NCI-H1105 treated with DMSO at 0.1 percent for 48 hours (cell line): ENCODE data around the gene MUC5B.
"Not testable (repeated sequence)": the region's sequence is repeated elsewhere in the genome, so short reads cannot be mapped to it uniquely, and the experiment has no call there.

Experiments
- DNase-seq: peaks from one replicate; lab custom pipeline; 2025; lab: John Stamatoyannopoulos, UW

The MUC5B gene

DNA sequence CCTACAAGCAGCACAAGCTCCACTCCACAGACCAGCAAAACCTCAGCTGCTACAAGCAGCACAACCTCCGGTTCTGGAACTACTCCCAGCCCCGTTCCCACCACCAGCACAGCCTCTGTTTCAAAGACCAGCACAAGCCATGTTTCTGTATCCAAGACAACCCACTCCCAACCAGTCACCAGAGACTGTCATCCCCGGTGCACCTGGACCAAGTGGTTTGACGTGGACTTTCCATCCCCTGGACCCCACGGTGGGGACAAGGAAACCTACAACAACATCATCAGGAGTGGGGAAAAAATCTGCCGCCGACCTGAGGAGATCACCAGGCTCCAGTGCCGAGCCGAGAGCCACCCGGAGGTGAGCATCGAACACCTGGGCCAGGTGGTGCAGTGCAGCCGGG is 33.0 kb upstream of the MUC5B start:
- not testable (repeated sequence) for DNase-seq

DNA sequence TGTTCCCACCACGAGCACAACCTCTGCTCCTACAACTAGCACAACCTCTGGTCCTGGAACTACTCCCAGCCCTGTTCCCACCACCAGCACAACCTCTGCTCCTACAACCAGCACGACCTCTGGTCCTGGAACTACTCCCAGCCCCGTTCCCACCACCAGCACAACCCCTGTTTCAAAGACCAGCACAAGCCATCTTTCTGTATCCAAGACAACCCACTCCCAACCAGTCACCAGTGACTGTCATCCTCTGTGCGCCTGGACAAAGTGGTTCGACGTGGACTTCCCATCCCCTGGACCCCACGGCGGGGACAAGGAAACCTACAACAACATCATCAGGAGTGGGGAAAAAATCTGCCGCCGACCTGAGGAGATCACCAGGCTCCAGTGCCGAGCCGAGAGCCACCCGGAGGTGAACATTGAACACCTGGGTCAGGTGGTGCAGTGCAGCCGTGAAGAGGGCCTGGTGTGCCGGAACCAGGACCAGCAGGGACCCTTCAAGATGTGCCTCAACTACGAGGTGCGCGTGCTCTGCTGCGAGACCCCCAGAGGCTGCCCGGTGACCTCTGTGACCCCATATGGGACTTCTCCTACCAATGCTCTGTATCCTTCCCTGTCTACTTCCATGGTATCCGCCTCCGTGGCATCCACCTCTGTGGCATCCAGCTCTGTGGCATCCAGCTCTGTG is 30.9 kb upstream of the MUC5B start:
- DNase-seq = not testable (repeated sequence)

DNA sequence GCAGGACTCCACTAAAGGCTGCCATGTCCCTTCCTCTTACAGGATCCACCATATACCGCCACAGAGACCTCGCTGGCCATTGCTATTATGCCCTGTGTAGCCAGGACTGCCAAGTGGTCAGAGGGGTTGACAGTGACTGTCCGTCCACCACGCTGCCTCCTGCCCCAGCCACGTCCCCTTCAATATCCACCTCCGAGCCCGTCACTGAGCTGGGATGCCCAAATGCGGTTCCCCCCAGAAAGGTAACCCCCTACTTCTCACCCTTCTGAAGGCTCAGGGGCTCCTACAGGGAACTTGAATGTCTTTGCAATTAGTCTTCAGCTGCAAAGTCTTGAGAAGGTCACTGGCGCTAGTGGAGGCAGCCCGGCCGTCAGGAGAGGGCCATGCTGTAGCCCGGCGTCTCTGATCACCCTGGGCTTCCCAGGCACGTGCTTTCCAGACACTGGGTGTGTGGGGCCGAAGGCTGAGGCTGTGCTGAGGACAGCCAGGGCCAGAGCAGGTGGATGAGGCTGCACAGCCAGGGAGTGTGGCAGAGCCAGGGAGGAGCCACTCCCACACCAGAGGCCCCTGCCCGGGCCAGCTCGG is 30.0 kb upstream of the MUC5B start:
- no peak for DNase-seq

DNA sequence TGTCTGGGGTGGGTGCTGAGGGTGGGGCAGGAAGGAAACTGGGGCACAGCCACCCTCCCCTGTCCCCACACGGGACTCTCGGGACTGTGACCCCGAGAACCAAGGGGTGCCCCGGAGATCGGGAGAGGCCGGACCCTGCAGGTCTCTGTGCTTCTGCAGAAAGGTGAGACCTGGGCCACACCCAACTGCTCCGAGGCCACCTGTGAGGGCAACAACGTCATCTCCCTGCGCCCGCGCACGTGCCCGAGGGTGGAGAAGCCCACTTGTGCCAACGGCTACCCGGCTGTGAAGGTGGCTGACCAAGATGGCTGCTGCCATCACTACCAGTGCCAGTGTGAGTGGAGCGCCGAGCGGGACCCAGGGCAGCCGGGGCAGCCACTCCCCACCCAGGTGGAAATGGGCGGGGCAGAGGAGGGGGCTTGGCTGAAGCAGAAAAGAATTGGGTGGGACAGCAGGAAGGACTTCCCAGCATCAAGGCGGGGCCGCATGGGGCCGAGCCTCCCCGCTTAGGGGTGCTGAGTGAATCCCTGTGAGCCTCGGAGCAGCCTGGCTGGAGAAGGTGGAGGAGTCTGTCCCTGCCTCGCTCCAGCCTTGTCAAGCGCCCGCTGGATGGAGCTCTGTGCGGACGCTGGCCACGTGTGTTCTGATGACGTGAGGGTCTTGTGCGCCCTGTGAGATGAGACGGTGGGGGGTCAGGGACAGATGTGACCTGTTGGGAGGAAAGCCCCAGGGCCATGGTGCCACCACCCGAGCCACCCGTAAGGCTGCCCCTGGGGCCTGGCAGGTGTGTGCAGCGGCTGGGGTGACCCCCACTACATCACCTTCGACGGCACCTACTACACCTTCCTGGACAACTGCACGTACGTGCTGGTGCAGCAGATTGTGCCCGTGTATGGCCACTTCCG is 29.3 kb upstream of the MUC5B start:
- DNase-seq = no peak

DNA sequence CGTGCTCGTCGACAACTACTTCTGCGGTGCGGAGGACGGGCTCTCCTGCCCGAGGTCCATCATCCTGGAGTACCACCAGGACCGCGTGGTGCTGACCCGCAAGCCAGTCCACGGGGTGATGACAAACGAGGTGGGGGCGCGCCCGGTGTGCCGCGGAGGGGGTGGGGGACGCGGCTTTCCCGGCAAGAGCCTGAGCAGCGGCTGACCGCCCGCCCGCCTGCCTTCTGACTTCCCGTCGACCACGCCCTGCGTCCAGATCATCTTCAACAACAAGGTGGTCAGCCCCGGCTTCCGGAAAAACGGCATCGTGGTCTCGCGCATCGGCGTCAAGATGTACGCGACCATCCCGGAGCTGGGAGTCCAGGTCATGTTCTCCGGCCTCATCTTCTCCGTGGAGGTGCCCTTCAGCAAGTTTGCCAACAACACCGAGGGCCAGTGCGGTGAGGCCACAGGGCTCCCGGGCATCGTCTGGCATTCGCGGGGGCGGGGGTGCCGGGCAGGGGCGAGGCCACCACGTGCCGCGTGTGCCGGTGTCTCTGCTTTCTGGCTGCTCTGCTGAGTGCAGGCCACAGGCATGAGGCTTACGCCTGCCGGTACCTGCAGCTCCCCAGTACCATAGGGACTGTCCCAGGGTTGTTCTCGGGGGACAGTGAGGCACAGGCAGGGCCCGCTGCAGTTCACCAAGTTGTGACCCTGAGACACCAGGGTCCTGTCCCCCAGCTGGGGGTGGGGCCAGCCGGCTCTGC is 28.5 kb upstream of the MUC5B start:
- no peak for DNase-seq

DNA sequence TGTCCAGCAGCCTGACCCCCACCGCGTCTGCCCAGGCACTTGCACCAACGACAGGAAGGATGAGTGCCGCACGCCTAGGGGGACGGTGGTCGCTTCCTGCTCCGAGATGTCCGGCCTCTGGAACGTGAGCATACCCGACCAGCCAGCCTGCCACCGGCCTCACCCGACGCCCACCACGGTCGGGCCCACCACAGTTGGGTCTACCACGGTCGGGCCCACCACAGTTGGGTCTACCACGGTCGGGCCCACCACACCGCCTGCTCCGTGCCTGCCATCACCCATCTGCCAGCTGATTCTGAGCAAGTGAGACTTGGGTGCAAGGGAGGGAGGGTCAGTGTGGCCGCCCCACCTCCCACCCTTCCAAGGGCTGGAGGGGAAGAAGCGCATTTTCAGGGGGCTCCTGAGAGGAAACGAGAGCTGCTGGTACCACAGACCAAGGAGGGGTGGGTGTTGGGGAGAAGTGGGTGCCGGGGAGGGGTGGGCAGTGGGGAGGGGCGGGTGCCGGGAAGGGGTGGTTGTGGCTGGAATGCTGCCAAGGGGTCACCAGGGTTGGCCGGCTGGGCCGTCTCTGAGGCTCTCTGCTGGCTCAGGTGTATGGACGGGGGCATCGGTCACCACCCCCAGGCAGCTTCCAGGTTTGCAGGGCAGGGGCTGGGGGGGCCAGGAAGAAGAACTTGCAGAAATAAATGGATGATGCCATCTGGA is 27.7 kb upstream of the MUC5B start:
- DNase-seq = no peak

DNA sequence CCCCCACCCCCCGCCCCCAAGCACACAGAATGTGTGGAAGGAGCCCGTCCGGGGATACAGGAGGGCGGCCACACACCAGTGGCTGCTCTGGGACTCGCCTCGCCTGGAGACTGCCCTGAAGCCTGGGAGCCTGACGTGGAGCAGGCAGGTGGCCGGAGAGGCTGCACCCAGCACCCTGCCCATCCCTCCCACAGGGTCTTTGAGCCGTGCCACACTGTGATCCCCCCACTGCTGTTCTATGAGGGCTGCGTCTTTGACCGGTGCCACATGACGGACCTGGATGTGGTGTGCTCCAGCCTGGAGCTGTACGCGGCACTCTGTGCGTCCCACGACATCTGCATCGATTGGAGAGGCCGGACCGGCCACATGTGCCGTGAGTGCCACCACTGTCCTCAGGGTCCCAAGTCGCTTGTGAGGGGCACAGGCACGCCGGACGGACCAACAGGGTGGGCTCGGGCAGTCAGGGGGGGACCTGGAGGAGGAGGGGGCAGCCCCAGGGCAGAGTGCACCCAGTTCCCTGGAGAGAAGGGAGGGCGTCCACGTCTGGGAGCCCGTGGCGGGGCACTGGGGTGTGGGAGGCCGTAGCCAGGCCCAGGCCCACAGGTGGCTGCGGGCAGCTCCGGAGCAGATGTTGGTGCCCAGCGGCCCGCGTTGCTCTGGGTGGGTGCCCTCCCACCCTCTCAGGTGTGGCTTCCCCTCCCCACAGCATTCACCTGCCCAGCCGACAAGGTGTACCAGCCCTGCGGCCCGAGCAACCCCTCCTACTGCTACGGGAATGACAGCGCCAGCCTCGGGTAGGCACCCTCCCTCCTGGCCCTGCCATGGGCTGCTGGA is 27.0 kb upstream of the MUC5B start:
- DNase-seq = no peak

DNA sequence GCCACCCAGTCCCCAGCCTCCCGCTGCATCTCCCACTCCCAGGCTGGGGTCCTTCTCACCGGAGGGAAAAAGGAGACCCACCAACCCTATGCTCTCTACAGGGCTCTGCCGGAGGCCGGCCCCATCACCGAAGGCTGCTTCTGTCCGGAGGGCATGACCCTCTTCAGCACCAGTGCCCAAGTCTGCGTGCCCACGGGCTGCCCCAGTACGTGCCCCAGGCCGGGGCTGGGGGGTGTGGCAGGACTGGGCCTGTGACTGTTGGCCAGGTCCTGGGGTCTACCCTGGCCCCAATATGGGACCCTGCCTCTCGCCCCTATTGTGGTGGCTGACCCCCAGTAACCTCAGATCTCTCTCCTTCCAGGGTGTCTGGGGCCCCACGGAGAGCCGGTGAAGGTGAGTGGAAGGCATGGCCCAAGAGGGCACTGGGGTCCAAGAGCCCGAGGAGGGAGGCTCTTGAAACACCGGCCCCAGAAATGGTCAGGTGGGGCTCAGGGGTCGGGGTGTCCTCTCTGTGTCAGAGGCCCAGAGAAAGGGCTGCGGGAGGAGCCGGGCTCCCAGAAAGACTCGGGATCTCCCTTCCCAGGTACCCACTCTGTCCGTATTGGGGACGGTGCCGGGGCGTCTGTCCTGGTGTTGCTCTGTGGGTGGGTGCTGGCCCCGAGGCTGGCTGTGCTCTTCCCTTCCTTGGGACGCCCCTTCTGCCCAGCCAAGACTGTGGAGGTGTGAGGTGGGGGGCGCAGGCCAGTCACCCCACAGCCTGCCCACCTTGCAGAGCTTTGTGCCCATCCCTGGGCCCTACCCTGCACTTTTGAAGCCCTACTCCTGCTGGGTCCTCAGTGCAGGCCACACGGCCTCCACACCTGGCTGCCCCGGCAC is 26.1 kb upstream of the MUC5B start:
- no peak for DNase-seq

DNA sequence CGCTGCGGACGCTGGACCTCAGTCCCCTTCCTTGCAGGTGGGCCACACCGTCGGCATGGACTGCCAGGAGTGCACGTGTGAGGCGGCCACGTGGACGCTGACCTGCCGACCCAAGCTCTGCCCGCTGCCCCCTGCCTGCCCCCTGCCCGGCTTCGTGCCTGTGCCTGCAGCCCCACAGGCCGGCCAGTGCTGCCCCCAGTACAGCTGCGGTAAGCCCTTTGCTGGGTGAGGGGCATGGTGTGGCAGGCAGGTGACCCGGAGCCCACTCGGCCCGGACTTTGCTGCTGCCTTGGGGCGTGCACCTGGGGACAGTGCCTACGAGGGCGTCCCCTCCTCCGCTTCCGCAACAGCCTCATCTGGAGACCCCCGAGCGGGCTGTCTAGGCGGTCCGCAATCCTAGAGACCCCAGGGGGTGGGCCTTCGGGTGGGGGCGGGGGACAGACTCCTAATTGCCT is 25.4 kb upstream of the MUC5B start:
- no peak for DNase-seq

DNA sequence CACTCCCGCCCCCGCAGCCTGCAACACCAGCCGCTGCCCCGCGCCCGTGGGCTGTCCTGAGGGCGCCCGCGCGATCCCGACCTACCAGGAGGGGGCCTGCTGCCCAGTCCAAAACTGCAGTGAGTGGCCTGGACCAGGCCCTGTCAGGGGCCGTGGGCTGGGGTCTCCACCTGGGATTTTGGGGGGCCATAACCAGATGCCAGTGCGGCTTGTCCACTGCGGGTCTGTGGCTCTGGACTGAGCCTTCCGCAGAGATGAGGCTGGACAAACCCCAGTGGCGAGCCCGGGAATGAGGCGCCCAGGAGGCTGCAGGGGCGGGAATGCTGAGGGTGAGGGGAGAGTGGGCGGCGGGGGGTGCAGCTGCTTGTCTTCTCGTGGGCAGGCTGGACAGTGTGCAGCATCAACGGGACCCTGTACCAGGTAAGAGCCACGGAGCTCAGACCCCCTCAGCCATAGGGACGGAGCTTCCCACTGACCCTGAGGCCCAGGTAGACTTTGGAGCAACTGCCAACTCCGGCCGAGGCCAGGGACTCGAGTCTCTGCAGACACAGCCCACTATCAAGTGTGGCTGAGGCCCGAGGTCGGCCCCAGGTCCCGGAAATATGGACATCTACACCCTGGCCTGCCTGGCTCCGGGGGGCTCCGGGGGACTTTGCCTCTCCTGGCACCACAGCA is 24.8 kb upstream of the MUC5B start:
- DNase-seq = no peak

DNA sequence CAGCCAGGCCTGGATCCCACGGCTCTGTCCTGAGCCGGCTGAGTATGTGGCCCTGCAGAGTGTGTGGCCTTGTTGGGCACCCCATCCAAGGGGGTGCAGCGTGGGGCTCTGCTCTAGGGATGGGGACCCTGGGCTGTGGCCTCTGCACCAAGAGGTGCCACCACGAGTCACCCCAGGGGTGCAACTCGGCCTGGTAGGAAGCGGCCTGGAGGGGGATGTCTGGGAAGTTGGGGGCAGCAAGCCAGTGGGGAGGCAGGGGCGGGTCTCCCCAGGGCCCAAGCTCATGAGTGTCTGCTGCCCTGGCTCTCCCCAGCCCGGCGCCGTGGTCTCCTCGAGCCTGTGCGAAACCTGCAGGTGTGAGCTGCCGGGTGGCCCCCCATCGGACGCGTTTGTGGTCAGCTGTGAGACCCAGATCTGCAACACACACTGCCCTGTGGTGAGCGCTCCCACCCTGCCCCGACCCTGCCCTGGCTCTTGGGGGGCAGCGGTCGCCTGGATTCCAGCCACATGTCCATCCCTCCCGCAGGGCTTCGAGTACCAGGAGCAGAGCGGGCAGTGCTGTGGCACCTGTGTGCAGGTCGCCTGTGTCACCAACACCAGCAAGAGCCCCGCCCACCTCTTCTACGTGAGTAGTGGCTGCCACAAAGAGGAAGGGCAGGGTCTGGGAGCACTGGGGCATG is 24.2 kb upstream of the MUC5B start:
- DNase-seq = peak; percentile 78

DNA sequence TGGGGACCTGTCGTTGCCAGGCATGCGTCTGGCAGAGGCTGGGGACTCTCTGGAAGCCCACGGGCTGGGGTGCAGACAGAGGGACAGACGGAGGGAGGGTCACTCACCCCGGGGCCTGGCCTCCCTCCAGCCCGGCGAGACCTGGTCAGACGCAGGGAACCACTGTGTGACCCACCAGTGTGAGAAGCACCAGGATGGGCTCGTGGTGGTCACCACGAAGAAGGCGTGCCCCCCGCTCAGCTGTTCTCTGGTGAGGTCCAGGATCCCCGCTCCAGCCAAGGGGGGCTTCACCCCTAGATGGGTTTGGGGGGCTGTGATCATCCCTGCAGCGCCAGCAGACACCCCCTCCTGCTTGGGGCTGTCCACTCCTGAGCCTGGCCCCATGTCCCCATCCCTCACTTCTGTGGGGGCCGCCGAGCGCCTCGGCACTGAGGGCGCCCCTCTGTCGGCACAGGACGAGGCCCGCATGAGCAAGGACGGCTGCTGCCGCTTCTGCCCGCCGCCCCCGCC is 23.6 kb upstream of the MUC5B start:
- no peak for DNase-seq

DNA sequence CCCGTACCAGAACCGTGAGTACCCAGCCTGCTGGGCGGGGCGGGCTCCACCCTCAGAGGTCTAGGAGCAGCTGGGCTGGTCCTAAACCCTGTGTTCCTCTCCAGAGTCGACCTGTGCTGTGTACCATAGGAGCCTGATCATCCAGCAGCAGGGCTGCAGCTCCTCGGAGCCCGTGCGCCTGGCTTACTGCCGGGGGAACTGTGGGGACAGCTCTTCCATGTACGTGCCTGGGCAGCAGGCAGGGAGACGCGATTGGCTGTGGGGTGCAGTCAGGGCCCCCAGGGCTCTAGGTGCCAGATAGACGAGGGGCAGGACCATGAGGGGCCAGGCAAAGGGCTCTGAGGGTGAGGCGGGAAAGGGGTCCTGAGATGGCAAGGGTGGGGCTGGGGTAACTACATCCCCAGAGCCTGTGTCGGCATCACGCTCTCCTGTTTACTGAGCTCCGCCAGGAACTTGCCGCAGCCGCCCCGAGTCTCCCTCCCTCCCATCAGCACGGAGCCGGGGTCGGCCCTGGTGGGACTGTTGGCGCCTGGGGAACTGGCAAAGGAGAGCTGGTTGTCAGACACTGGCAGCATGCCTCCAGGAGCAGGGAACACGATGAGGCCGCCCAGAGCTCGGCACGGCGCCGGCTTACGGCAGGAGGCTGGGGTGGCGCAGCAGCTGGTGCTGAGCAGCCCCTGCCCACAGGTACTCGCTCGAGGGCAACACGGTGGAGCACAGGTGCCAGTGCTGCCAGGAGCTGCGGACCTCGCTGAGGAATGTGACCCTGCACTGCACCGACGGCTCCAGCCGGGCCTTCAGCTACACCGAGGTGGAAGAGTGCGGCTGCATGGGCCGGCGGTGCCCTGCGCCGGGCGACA is 22.9 kb upstream of the MUC5B start:
- DNase-seq = peak; percentile 65

DNA sequence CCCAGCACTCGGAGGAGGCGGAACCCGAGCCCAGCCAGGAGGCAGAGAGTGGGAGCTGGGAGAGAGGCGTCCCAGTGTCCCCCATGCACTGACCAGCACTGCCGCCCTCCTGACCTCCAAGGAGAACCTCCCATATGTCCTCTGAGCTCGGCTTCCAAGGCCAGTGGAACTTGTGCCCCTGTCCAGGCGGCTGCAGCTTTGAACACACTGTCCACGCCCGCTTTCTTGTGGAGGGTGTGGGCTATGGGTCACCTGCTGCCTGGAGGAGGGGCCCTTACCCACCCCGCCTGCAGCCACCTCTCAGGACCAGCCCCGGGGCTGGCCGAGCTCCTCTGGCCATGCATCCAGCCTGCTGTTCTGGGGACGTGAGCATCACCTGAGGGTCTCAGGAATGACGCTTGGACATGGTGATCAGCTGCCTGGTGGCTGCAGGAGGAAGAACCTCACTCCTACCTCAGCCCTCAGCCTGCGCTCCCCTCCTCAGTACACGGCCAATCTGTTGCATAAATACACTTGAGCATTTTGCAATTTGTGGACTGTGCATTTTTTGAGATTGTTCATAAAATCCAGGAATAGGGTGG is 22.2 kb upstream of the MUC5B start:
- DNase-seq = no peak

DNA sequence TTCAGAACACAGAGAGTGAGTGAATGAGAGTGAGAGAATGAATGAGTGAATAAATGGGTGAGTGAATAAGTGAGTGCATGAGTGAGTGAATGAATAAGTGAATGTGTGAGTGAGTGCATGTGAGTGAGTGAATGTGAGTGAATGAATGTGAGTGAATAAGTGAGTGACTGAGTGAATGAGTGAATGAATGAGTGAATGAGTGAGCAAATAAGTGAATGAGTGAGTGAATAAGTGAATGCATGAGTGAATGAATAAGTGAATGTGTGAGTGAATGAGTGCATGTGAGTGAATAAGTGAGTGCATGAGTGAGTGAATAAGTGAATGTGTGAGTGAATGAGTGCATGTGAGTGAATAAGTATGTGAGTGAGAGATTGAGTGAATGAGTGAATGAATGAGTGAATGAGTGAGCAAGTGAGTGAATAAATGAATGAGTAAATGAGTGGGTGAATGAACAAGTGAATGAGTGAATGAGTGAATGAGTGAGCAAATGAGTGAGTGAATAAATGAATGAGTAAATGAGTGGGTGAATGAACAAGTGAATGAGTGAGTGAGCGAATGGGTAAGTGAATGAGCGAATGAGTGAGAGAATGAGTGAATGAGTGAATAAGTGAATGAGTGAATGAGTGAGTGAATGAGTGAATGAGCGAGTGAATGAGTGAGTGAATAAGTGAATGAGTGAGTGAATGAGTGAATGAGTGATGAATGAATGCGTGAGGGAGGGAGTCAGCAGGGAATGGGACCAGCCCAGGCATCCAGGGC is 21.3 kb upstream of the MUC5B start:
- no peak for DNase-seq

DNA sequence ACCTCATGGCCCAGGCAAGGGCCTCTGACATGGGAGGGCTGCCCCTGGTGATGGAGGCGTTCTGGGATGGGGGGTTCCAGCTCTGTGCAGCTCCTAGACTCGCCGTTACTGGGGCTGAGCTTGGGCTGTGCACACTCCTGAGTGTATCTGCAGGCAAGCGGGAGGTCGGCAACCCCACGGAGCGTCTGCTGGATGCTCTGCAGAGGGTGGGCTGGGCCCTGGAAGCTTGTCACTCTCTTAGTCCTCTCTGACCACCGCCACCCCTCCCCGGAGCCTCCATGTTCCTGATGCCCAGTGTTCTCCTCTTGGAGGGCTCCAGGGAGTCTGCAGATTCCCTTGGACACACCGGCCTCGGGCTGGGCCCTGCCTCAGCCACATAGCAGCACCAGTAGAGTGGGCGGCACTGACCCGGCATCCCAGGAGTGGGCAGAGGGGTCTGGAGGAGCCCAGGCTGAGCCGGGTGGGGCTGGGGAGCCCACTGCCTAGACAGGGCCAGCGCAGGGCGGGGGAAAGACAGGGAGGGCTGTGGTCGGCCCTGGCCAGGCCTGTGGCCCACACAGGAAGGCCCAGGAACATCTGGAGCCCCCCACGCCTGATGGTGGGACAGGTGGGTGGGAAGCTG is 20.6 kb upstream of the MUC5B start:
- no peak for DNase-seq
